Measurements from ENCODE around the gene KIAA2012.

The KIAA2012 gene

DNA sequence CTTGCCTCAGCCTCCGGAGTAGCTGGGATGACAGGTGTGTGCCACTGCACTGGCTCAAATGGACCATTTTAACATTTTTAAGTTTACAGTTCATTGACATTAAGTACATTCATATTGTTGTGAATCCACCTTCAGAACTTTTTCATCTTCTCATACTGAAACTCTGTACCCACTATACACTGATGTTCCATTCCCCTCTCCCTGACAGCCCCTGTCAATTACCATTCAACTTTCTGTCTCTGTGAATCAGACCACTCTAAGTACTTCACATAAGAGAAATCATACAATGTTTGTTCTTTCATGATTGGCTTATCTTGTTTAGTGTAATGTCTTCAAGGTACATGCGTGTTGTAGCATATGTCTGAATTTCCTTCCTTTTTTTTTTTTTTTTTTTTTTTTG, 1.9 kb upstream of the KIAA2012 start:
- Histone ChIP-seq H3K9me3 (ENCODE audit: control insufficient read depth, low read length) (no peaks in the 10 kb centered on the region), H3K9ac (no peak overlapping the region), H2AFZ (no peak overlapping the region), H3K36me3 (ENCODE audit: control insufficient read depth, insufficient read depth, low read length) (no peaks in the 10 kb centered on the region), H3K4me1 (no peaks in the 10 kb centered on the region), H3K27me3 (ENCODE audit: control insufficient read depth, insufficient read depth, low read length) (no peaks in the 10 kb centered on the region), H3K4me3 (ENCODE audit: low read depth, low read length) (no peak overlapping the region), H3K4me2 (ENCODE audit: low read length) (no peak overlapping the region), H3K27ac (no peak overlapping the region), H3K79me2 (no peaks in the 10 kb centered on the region)
- no peak for TF ChIP-seq CTCF (IDR thresholded peaks at IDR 0.05)

- no peaks in the 10 kb centered on the region for H3K4me1 ChIP-seq
- no peaks in the 10 kb centered on the region for H3K9me3 ChIP-seq (ENCODE audit: control insufficient read depth, low read length)
- H3K4me2 ChIP-seq (ENCODE audit: low read length), result no peak overlapping the region
- H2AFZ ChIP-seq, result no peak overlapping the region
- no peaks in the 10 kb centered on the region for H3K79me2 ChIP-seq
- no peaks in the 10 kb centered on the region for H3K27me3 ChIP-seq (ENCODE audit: control insufficient read depth, insufficient read depth, low read length)
- no peak for TF ChIP-seq CTCF (IDR thresholded peaks at IDR 0.05)
- no peaks in the 10 kb centered on the region for H3K36me3 ChIP-seq (ENCODE audit: control insufficient read depth, insufficient read depth, low read length)
- H3K4me3 ChIP-seq (ENCODE audit: low read depth, low read length), result no peak overlapping the region
- H3K27ac ChIP-seq, result no peak overlapping the region
- no peak overlapping the region for H3K9ac ChIP-seq
Measured at GRCh38 chr2:202072226-202072625, 829 bp upstream of the KIAA2012 start.

- no peaks in the 10 kb centered on the region for H3K79me2 ChIP-seq
- no peak overlapping the region for H3K27ac ChIP-seq
- H3K27me3 ChIP-seq (ENCODE audit: control insufficient read depth, insufficient read depth, low read length), result no peaks in the 10 kb centered on the region
- no peak overlapping the region for H3K4me3 ChIP-seq (ENCODE audit: low read depth, low read length)
- no peaks in the 10 kb centered on the region for H3K4me1 ChIP-seq
- H3K9me3 ChIP-seq (ENCODE audit: control insufficient read depth, low read length), result no peaks in the 10 kb centered on the region
- no peak overlapping the region for H3K4me2 ChIP-seq (ENCODE audit: low read length)
- TF ChIP-seq CTCF (IDR thresholded peaks at IDR 0.05), result no peak
- H2AFZ ChIP-seq, result no peak overlapping the region
- no peaks in the 10 kb centered on the region for H3K36me3 ChIP-seq (ENCODE audit: control insufficient read depth, insufficient read depth, low read length)
- no peak overlapping the region for H3K9ac ChIP-seq
Measured at GRCh38 chr2:202074324-202074723, 1.3 kb downstream of the KIAA2012 start.

DNA sequence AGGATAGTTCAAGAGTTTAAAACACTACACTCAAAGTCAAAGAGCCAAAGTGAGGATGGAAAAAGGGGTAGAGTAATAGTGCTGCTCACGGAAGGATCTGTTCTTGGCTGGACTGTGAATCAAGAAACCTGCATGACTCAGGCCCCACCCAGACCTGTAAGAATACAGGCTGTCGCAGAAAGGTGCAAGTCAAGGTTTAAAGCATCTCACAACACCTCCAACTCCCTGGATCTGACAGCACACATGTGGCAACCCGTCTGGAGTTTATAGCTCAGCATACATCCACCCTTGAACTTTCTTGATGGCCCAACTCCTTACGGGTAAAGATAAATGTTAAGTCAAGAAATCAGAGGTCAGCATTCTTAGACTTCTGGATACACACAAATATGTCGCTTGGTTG, 6.3 kb downstream of the KIAA2012 start:
- Histone ChIP-seq H3K27me3 (ENCODE audit: control insufficient read depth, insufficient read depth, low read length) (no peaks in the 10 kb centered on the region), H3K79me2 (no peaks in the 10 kb centered on the region), H3K9me3 (ENCODE audit: control insufficient read depth, low read length) (no peaks in the 10 kb centered on the region), H3K4me1 (no peaks in the 10 kb centered on the region), H3K36me3 (ENCODE audit: control insufficient read depth, insufficient read depth, low read length) (no peaks in the 10 kb centered on the region), H2AFZ (no peak overlapping the region), H3K9ac (no peak overlapping the region), H3K27ac (no peak overlapping the region), H3K4me3 (ENCODE audit: low read depth, low read length) (no peak overlapping the region), H3K4me2 (ENCODE audit: low read length) (no peak overlapping the region)
- TF ChIP-seq CTCF (IDR thresholded peaks at IDR 0.05), result no peak

GRCh38 chr2:202084265-202084664, 11.2 kb downstream of the KIAA2012 start:
- no peaks in the 10 kb centered on the region for H3K36me3 ChIP-seq (ENCODE audit: control insufficient read depth, insufficient read depth, low read length)
- no peak for TF ChIP-seq CTCF (IDR thresholded peaks at IDR 0.05)
- no peak overlapping the region for H2AFZ ChIP-seq
- H3K4me3 ChIP-seq (ENCODE audit: low read depth, low read length), result no peak overlapping the region
- no peaks in the 10 kb centered on the region for H3K27me3 ChIP-seq (ENCODE audit: control insufficient read depth, insufficient read depth, low read length)
- no peak overlapping the region for H3K27ac ChIP-seq
- no peaks in the 10 kb centered on the region for H3K79me2 ChIP-seq
- no peak overlapping the region for H3K9ac ChIP-seq
- no peaks in the 10 kb centered on the region for H3K9me3 ChIP-seq (ENCODE audit: control insufficient read depth, low read length)
- H3K4me2 ChIP-seq (ENCODE audit: low read length), result no peak overlapping the region
- no peaks in the 10 kb centered on the region for H3K4me1 ChIP-seq
